ENCODE measurements around the gene CPNE2. TPM values are rescaled to one million over a fixed set of nuclear protein-coding genes. Genes with fewer than 3 reads are reported as not detected.

CPNE2 gene
- polyA plus RNA-seq, 1 donor (not counting 4 experiments of a cell fraction or from before 2014, with no cell fraction given): 26.5 TPM

- Histone ChIP-seq H3K27me3 (ENCODE audit: control insufficient read depth, extremely low read depth, insufficient read depth, low read length) (no peaks in the 10 kb centered on the region), H2AFZ (ENCODE audit: control insufficient read depth, low read length) (no peak overlapping the region), H3K4me3 (ENCODE audit: control insufficient read depth in 2 of 3, extremely low read depth in 1 of 3, insufficient read depth in 2 of 3, low read depth in 1 of 3, low read length in 3 of 3) (no peak overlapping the region), H3K27ac (ENCODE audit: control insufficient read depth, insufficient read depth, low read length) (no peak overlapping the region), H3K36me3 (ENCODE audit: control insufficient read depth in 2 of 2, extremely low read depth in 1 of 2, insufficient read depth in 2 of 2, low read length in 2 of 2) (no peaks in the 10 kb centered on the region), H4K20me1 (ENCODE audit: control insufficient read depth, extremely low read depth, insufficient read depth, low read length) (no peaks in the 10 kb centered on the region), H3K79me2 (ENCODE audit: control insufficient read depth, insufficient read depth, low read length) (no peaks in the 10 kb centered on the region), H3K9ac (ENCODE audit: control insufficient read depth, extremely low read depth, insufficient read depth, low read length) (no peak overlapping the region), H3K4me1 (ENCODE audit: control insufficient read depth, extremely low read depth, insufficient read depth, low read length) (no peaks in the 10 kb centered on the region), H3K4me2 (ENCODE audit: control insufficient read depth, extremely low read depth, insufficient read depth, low read depth, low read length) (no peak overlapping the region), H3K9me1 (ENCODE audit: control insufficient read depth, extremely low read depth, insufficient read depth, low read length) (no peaks in the 10 kb centered on the region), H3K9me3 (ENCODE audit: control insufficient read depth, low read depth, low read length) (no peaks in the 10 kb centered on the region)
- no peak for TF ChIP-seq CTCF (optimal IDR thresholded peaks at IDR 0.05 in 1 of 3, IDR thresholded peaks at IDR 0.05 in 1 of 3, conservative IDR thresholded peaks at IDR 0.05 in 1 of 3; ENCODE audit: extremely low read depth in 1 of 3, insufficient read depth in 2 of 3, low read length in 3 of 3)
- no peak for TF ChIP-seq EZH2 (IDR thresholded peaks at IDR 0.05; ENCODE audit: low read length)
- dilution Hi-C loops (cut with MboI; ENCODE audit: extremely low pct_ligation_motif_present, low sequenced_read_pairs): no loop called here
- FAIRE-seq (no peak), DNase-seq (ENCODE audit: low read depth, low spot score) (no peak)
These were observed 21.3 kb downstream of the CPNE2 start for GRCh38 chr16:57113664-57114063.

GRCh38 chr16:57115168-57115513, 22.8 kb downstream of the CPNE2 start:
- Histone ChIP-seq H3K27ac (ENCODE audit: control insufficient read depth, insufficient read depth, low read length) (no peak overlapping the region), H3K4me3 (ENCODE audit: control insufficient read depth in 2 of 3, extremely low read depth in 1 of 3, insufficient read depth in 2 of 3, low read depth in 1 of 3, low read length in 3 of 3) (no peak overlapping the region), H3K36me3 (ENCODE audit: control insufficient read depth in 2 of 2, extremely low read depth in 1 of 2, insufficient read depth in 2 of 2, low read length in 2 of 2) (no peaks in the 10 kb centered on the region), H3K4me1 (ENCODE audit: control insufficient read depth, extremely low read depth, insufficient read depth, low read length) (no peaks in the 10 kb centered on the region), H3K4me2 (ENCODE audit: control insufficient read depth, extremely low read depth, insufficient read depth, low read depth, low read length) (no peak overlapping the region), H3K9me3 (ENCODE audit: control insufficient read depth, low read depth, low read length) (no peaks in the 10 kb centered on the region), H3K79me2 (ENCODE audit: control insufficient read depth, insufficient read depth, low read length) (no peaks in the 10 kb centered on the region), H3K27me3 (ENCODE audit: control insufficient read depth, extremely low read depth, insufficient read depth, low read length) (no peaks in the 10 kb centered on the region), H3K9ac (ENCODE audit: control insufficient read depth, extremely low read depth, insufficient read depth, low read length) (no peak overlapping the region), H4K20me1 (ENCODE audit: control insufficient read depth, extremely low read depth, insufficient read depth, low read length) (no peaks in the 10 kb centered on the region), H3K9me1 (ENCODE audit: control insufficient read depth, extremely low read depth, insufficient read depth, low read length) (no peaks in the 10 kb centered on the region), H2AFZ (ENCODE audit: control insufficient read depth, low read length) (no peak overlapping the region)
- DNase-seq (ENCODE audit: low read depth, low spot score) (no peak), FAIRE-seq (no peak)
- dilution Hi-C loops (cut with MboI; ENCODE audit: extremely low pct_ligation_motif_present, low sequenced_read_pairs): no loop called here
- TF ChIP-seq EZH2 (IDR thresholded peaks at IDR 0.05; ENCODE audit: low read length) (no peak), CTCF (optimal IDR thresholded peaks at IDR 0.05 in 1 of 3, IDR thresholded peaks at IDR 0.05 in 1 of 3, conservative IDR thresholded peaks at IDR 0.05 in 1 of 3; ENCODE audit: extremely low read depth in 1 of 3, insufficient read depth in 2 of 3, low read length in 3 of 3) (no peak)

Measured in keratinocyte (primary cell).